K562 (cell line): ENCODE data around the gene GPS2. TPM values are rescaled to one million over a fixed set of nuclear protein-coding genes. Genes with fewer than 3 reads are reported as not detected.

Source experiments
- ATAC-seq: fragments of 200-7000 bp; cut with Tn5 transposase; 3 replicates; pipeline ENCODE4 v1.9.1; 2020; ENCODE audit warnings: moderate library complexity
- BruUV-seq: library from RNA; stranded (reverse); fragments of 400-500 nt; replicated peaks from 2 replicates; lab custom pipeline; 2021; lab: Mats Ljungman, UMichigan
- CTCF ChIA-PET: fragments of 300-600 bp; formaldehyde crosslinking; extraction: SDS; loops from one replicate; lab custom pipeline; 2021; ENCODE audit warnings: low intra/inter-chr PET ratio; lab: Yijun Ruan, JAX
- POLR2A ChIA-PET: fragments of 300-600, 350-650 bp; sonication (Branson Sonifier 250); formaldehyde crosslinking; extraction: SDS; loops from one replicate; lab custom pipeline; 2021; ENCODE audit warnings: antibody characterized with exemption, inconsistent platforms; lab: Yijun Ruan, JAX
- DNase-seq, 4 experiments: peaks; one replicate each; pipeline versions ENCODE4 v3.0.0 to v3.0.0-alpha.2; 2011 to 2018; ENCODE audit warnings: low spot score in 3 of 4, mixed read lengths in 3 of 4; ENCODE audit errors: extremely low read depth in 1 of 4
- FAIRE-seq: peaks from 2 replicates; lab custom pipeline; 2011; peaks lifted over from hg19 to GRCh38; lab: Jason Lieb, UNC
- H2AFZ ChIP-seq: 2 replicates; pipeline ENCODE4 v1.6.0; 2011; ENCODE audit warnings: low read depth, low read length, control low read depth, inconsistent platforms
- H3K27ac ChIP-seq: fragments of 200-600 bp; 3 replicates; pipeline ENCODE4 v1.8.0; 2011; ENCODE audit warnings: low read depth, mild to moderate bottlenecking, control low read depth, inconsistent platforms, low read length, moderate library complexity, mixed read lengths; ENCODE audit errors: extremely low read depth
- H3K27me3 ChIP-seq, 2 experiments: fragments of 300-600 bp in 1 of 2; 2 replicates in 1 of 2; 3 replicates in 1 of 2; pipeline versions ENCODE4 v1.6.0 to v1.8.0; 2011; ENCODE audit warnings: inconsistent platforms in 2 of 2, low read length in 2 of 2, mild to moderate bottlenecking in 1 of 2, mixed read lengths in 1 of 2, moderate library complexity in 1 of 2; ENCODE audit not compliant: control insufficient read depth in 2 of 2, insufficient read depth in 2 of 2
- H3K36me3 ChIP-seq: fragments of 300-600 bp; 3 replicates; pipeline ENCODE4 v1.8.0; 2011; ENCODE audit warnings: mild to moderate bottlenecking, low read length, inconsistent platforms; ENCODE audit not compliant: control insufficient read depth, insufficient read depth
- H3K4me1 ChIP-seq, 2 experiments: fragments of 200-600 bp in 1 of 2; replicated peaks in 1 of 2; 2 replicates in 1 of 2; 3 replicates in 1 of 2; pipeline versions ENCODE4 v1.5.1 to v1.8.0; 2011; ENCODE audit warnings: inconsistent platforms in 2 of 2, low read length in 2 of 2, mild to moderate bottlenecking in 1 of 2, mixed read lengths in 1 of 2, moderate library complexity in 1 of 2; ENCODE audit not compliant: control insufficient read depth in 2 of 2, insufficient read depth in 2 of 2
- H3K4me2 ChIP-seq: 2 replicates; pipeline ENCODE4 v1.6.1; 2011; ENCODE audit warnings: low read length, control low read depth, inconsistent platforms, mixed read lengths; ENCODE audit not compliant: insufficient read depth
- H3K4me3 ChIP-seq: fragments of 200-600 bp; sonication (generic), shearing (Covaris generic); 2 replicates; pipeline ENCODE4 v1.5.1; 2016; ENCODE audit warnings: control low read depth, inconsistent platforms
- H3K79me2 ChIP-seq: fragments of 200-600 bp; 3 replicates; pipeline ENCODE4 v1.8.0; 2011; ENCODE audit warnings: low read length, inconsistent platforms; ENCODE audit not compliant: control insufficient read depth, insufficient read depth
- H3K9ac ChIP-seq, 2 experiments: 2 replicates each; pipeline versions ENCODE4 v1.6.0 to v1.6.1; 2011; ENCODE audit warnings: low read depth in 2 of 2, low read length in 2 of 2, control low read depth in 1 of 2, inconsistent platforms in 1 of 2, mild to moderate bottlenecking in 1 of 2, mixed read lengths in 1 of 2; ENCODE audit not compliant: insufficient read depth in 1 of 2
- H3K9me1 ChIP-seq: one replicate; pipeline ENCODE4 v1.6.0; 2011; ENCODE audit warnings: inconsistent platforms, mild to moderate bottlenecking, low read length, moderate library complexity; ENCODE audit not compliant: control insufficient read depth, insufficient read depth
- H3K9me3 ChIP-seq: replicated peaks from 2 replicates; pipeline ENCODE4 v1.5.1; 2011; ENCODE audit warnings: low read depth, low read length, inconsistent platforms; ENCODE audit not compliant: control insufficient read depth, insufficient read depth
- H4K20me1 ChIP-seq: replicated peaks from 2 replicates; pipeline ENCODE4 v1.6.1; 2011; ENCODE audit warnings: low read length, inconsistent platforms, mixed read lengths; ENCODE audit not compliant: control insufficient read depth, insufficient read depth
- COPS2 ChIP-seq: fragments of 450-650 bp; conservative IDR thresholded peaks from 2 replicates; pipeline ENCODE4 v1.6.1; 2016; ENCODE audit warnings: mild to moderate bottlenecking, moderate library complexity
- WGBS: fragments of 100-300 bp; shearing (Covaris generic); methylation state at CpG from one replicate; pipeline ENCODE4 v1.1.6; 2016; ENCODE audit warnings: low coverage, mixed read lengths; ENCODE audit not compliant: insufficient coverage; ENCODE audit errors: missing lambda C conversion rate; 5-methylcytosine and 5-hydroxymethylcytosine counted together
- in situ Hi-C: fragments of 300-500 bp; cut with MboI; formaldehyde crosslinking; loops from 4 replicates; pipeline ENCODE4 v1.15.0; 2018; ENCODE audit warnings: inconsistent platforms, mixed read lengths
- intact Hi-C: fragments of 100-400 bp; cut with micrococcal nuclease; formaldehyde crosslinking; loops from 2 replicates; pipeline ENCODE4 v1.14.2; 2022
- polyA plus RNA-seq, 8 experiments: library from polyadenylated mRNA; depleted of rRNA in 4 of 8; stranded (reverse) in 5 of 8; unstranded in 3 of 8; fragments of >200 nt; fragmentation: Nextera tagmentation in 2 of 8; fragmentation: Illumina TruSeq in 1 of 8; extraction: Ambion mirVana in 2 of 8; extraction: Trizol in 1 of 8; gene quantifications; 2 replicates each; pipeline versions ENCODE4 v1.2.1 to v1.2.3, GENCODE V29; 2011 to 2014; ENCODE audit warnings: inconsistent platforms in 1 of 8, missing spikeins in 1 of 8
- total RNA-seq, 7 experiments: library from RNA; depleted of rRNA in 6 of 7; stranded (reverse); fragments of >200 nt in 6 of 7; fragmentation: Illumina TruSeq in 2 of 7; extraction: Trizol in 2 of 7; gene quantifications; 2 replicates each; pipeline versions ENCODE4 v1.2.1 to v1.2.3, GENCODE V29; 2011 to 2021; ENCODE audit warnings: low replicate concordance in 1 of 7
- TF ChIP-seq, protein P1 (sequence below): sonication (generic); formaldehyde crosslinking; IDR thresholded peaks from 2 replicates; pipeline ENCODE4 v1.5.0; 2020; ENCODE audit warnings: missing genetic modification reagents

The GPS2 gene
- total and polyA plus RNA-seq, 9 of the 15 experiments (the other 6 are each of a cell fraction or from before 2014, with no cell fraction given), result 18.3 to 75.7 (median 37.0) TPM

DNA sequence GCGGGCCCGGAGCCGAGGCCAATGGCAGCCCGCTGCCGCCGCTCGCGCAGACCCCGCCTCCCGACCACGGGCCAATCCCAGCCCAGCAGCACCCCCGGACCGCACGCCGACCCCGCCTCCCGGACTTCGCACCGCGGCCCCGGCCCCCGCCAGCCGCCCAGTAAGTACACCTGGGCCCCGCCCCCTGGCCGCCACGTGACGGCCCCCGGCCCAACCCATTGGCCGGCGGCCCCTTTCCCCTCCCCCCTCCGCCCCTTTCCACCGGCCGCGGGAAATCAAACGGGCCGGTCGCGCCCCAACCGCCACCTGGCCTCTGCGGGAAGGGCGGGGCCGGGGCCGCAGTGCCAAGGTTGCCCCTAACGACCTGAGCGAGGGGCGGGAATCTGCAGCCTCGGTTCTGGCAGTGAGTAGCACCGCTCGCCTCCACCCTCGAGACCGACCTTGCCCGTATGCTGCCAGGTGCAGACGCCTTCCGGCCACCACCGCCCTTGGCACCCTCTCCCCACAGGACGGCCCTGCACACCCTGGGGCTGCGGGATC, 20.5 kb downstream of the GPS2 start, which contains the start of gene YBX2:
YBX2 (minus strand) TSS at position 26 of the 540 bp plus-strand sequence. CDS start 139 bp downstream, outside the sequence.
- Histone ChIP-seq H3K9ac (peak within 1 kb of the TSS in 1 of 2 experiments; percentile 74; a peak in 2 of 4 replicates), H3K9me3 (no peaks in the 10 kb centered on the region), H4K20me1 (no peaks in the 10 kb centered on the region), H3K27ac (no peak within 1 kb of the TSS), H3K4me2 (peak within 1 kb of the TSS; percentile 6; the same call in 1 of the 2 replicates), H3K36me3 (no peaks in the 10 kb centered on the region), H3K27me3 (no peaks in the 10 kb centered on the region), H2AFZ (no peak within 1 kb of the TSS), H3K4me3 (no peak within 1 kb of the TSS), H3K79me2 (no peaks in the 10 kb centered on the region)
- no TSS peak for BruUV-seq
- no CpG with 5 or more reads among the region's 57 CpGs for WGBS
- POLR2A ChIA-PET, result no interaction called here
- CTCF ChIA-PET, result interaction anchor here (2.5 kb wide), 1 partner anchor 14 kb away, joined by 19 read pairs; the partner anchor contains the start of gene SLC2A4
- no peak for ATAC-seq
- in situ Hi-C loops, result no loop called here
- no peak for TF ChIP-seq COPS2
- TF ChIP-seq, protein P1, sequence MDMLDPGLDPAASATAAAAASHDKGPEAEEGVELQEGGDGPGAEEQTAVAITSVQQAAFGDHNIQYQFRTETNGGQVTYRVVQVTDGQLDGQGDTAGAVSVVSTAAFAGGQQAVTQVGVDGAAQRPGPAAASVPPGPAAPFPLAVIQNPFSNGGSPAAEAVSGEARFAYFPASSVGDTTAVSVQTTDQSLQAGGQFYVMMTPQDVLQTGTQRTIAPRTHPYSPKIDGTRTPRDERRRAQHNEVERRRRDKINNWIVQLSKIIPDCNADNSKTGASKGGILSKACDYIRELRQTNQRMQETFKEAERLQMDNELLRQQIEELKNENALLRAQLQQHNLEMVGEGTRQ (CRISPR knock-in tag), result peak; percentile 39; the same call in 1 of the 2 replicates
- TF ChIP-seq, all 486 proteins: peak for 1
- DNase-seq (peak in 3 of 4 experiments; percentile 35 to 62 (median 42)), FAIRE-seq (no peak)
- Histone ChIP-seq H3K4me1 (peaks cover 17 to 47% of the 10 kb centered on the region in 2 experiments), H3K9me1 (no peaks in the 10 kb centered on the region)
- intact Hi-C loops, result loop anchor here (5.0 kb wide), 1 partner anchor 242 kb away; no protein-coding TSS in a partner anchor
